Limb (tissue), 2 donors: ENCODE results near the gene ARFGEF3.
"Not testable (repeated sequence)": the region's sequence is repeated elsewhere in the genome, so short reads cannot be mapped to it uniquely, and the experiment has no call there.

Source experiments
- DNase-seq, 2 donors: peaks; one replicate each; pipeline ENCODE4 v3.0.0-alpha.2; 2016; ENCODE audit errors: extremely low spot score in 2 of 2

The ARFGEF3 gene

GRCh38 chr6:138346302-138347195 is 184.8 kb downstream of the ARFGEF3 start:
- DNase-seq = no peak

- DNase-seq = no peak
Observed at GRCh38 chr6:138347864-138348263, 186.1 kb downstream of the ARFGEF3 start.

GRCh38 chr6:138349891-138350290 is 188.2 kb downstream of the ARFGEF3 start:
- no peak for DNase-seq

- DNase-seq = no peak
Observed at GRCh38 chr6:138357928-138358327, 196.2 kb downstream of the ARFGEF3 start.

- DNase-seq = not testable (repeated sequence)
Observed at GRCh38 chr6:138368684-138369083, 206.9 kb downstream of the ARFGEF3 start.

- DNase-seq = no peak
Observed at GRCh38 chr6:138370631-138371451, 209.1 kb downstream of the ARFGEF3 start.

- no peak for DNase-seq
Observed at GRCh38 chr6:138371452-138371711, 209.6 kb downstream of the ARFGEF3 start.

GRCh38 chr6:138371720-138372119 is 210.0 kb downstream of the ARFGEF3 start:
- no peak for DNase-seq

- DNase-seq = no peak
Observed at GRCh38 chr6:138372711-138373463, 211.1 kb downstream of the ARFGEF3 start.

- no peak for DNase-seq
Observed at GRCh38 chr6:138374230-138374629, 212.5 kb downstream of the ARFGEF3 start.

GRCh38 chr6:138374815-138375214 is 213.1 kb downstream of the ARFGEF3 start:
- no peak for DNase-seq

- DNase-seq = no peak
Observed at GRCh38 chr6:138377042-138377441, 215.3 kb downstream of the ARFGEF3 start.

- no peak for DNase-seq
Observed at GRCh38 chr6:138377844-138378243, 216.1 kb downstream of the ARFGEF3 start, which contains the start of gene SMIM28. Gene SMIM28 (plus strand): TSS chr6:138377905. CDS start chr6:138378073, 168 bp downstream.

- no peak for DNase-seq
Observed at GRCh38 chr6:138378463-138378862, 216.7 kb downstream of the ARFGEF3 start.

- no peak for DNase-seq
Observed at GRCh38 chr6:138382498-138383265, 220.9 kb downstream of the ARFGEF3 start.

GRCh38 chr6:138383776-138384175 is 222.0 kb downstream of the ARFGEF3 start:
- no peak for DNase-seq

GRCh38 chr6:138386897-138387296 is 225.2 kb downstream of the ARFGEF3 start:
- no peak for DNase-seq

- DNase-seq = no peak
Observed at GRCh38 chr6:138387577-138388368, 226.0 kb downstream of the ARFGEF3 start.

GRCh38 chr6:138389551-138389950 is 227.8 kb downstream of the ARFGEF3 start:
- no peak for DNase-seq
